ENCODE data around the gene PRDX1. TPM values are rescaled to one million over a fixed set of nuclear protein-coding genes. Genes with fewer than 3 reads are reported as not detected.
A peak's percentile ranks its signal among the peaks of the same experiment; 100 is the strongest.

The PRDX1 gene
- total RNA-seq, 1 experiment from 2014 or later: 967 TPM

GRCh38 chr1:45491487-45492260, 30.0 kb downstream of the PRDX1 start:
- Histone ChIP-seq H3K4me2 (ENCODE audit: low read length) (peak overlapping the region; percentile 81), H3K27ac (ENCODE audit: low read length) (no peak overlapping the region), H3K36me3 (ENCODE audit: low read depth, low read length) (no peaks in the 10 kb centered on the region), H2AFZ (ENCODE audit: low read length) (peak overlapping the region; percentile 77), H3K4me1 (ENCODE audit: insufficient read depth, low read length) (peaks cover 11% of the 10 kb centered on the region), H3K9ac (ENCODE audit: low read length) (0 out of 2 replicates have a peak overlapping the region, but pooled peaks have one; percentile 15), H3K27me3 (ENCODE audit: low read length) (no peaks in the 10 kb centered on the region), H3F3A (ENCODE audit: low read length, unreplicated experiment) (no peaks in the 10 kb centered on the region), H3K79me2 (ENCODE audit: low read length) (no peaks in the 10 kb centered on the region), H4K20me1 (ENCODE audit: low read length) (no peaks in the 10 kb centered on the region), H3K9me2 (replicated peaks; ENCODE audit: low read length) (no peaks in the 10 kb centered on the region), H3K4me3 (ENCODE audit: low read length) (peak overlapping the region; percentile 55), H3K9me3 (ENCODE audit: low read length) (no peaks in the 10 kb centered on the region)
- ChIA-PET CTCF (interaction anchor here (0.6 to 2.7 kb wide), 7 partner anchors 131 to 678 kb away, joined by 3 to 20 read pairs (median 5); no protein-coding TSS in a partner anchor), POLR2A (ENCODE audit: unreplicated experiment) (interaction anchor here (0.6 to 1.7 kb wide), 4 partner anchors 152 to 478 kb away, joined by 3 to 17 read pairs (median 4); partner anchors contain the start of gene TOE1)
- DNase-seq: no peak
- ATAC-seq: no peak
- intact Hi-C loops (cut with micrococcal nuclease): loop anchor here (1.0 to 5.0 kb wide), 3 partner anchors 149 to 479 kb away; partner anchors contain the start of genes MUTYH, TOE1 and UROD
- no TSS peak for BruUV-seq (replicated peaks)
- no peak for TF ChIP-seq EZH2phosphoT487 (IDR thresholded peaks at IDR 0.05; ENCODE audit: borderline replicate concordance, low read length)
- TF ChIP-seq EZH2 (IDR thresholded peaks at IDR 0.05; ENCODE audit: low read length, unreplicated experiment): no peak
- TF ChIP-seq, protein P1, sequence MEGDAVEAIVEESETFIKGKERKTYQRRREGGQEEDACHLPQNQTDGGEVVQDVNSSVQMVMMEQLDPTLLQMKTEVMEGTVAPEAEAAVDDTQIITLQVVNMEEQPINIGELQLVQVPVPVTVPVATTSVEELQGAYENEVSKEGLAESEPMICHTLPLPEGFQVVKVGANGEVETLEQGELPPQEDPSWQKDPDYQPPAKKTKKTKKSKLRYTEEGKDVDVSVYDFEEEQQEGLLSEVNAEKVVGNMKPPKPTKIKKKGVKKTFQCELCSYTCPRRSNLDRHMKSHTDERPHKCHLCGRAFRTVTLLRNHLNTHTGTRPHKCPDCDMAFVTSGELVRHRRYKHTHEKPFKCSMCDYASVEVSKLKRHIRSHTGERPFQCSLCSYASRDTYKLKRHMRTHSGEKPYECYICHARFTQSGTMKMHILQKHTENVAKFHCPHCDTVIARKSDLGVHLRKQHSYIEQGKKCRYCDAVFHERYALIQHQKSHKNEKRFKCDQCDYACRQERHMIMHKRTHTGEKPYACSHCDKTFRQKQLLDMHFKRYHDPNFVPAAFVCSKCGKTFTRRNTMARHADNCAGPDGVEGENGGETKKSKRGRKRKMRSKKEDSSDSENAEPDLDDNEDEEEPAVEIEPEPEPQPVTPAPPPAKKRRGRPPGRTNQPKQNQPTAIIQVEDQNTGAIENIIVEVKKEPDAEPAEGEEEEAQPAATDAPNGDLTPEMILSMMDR (conservative IDR thresholded peaks at IDR 0.05; ENCODE audit: low read depth, low read length): no peak

GRCh38 chr1:45490626-45491486, 30.8 kb downstream of the PRDX1 start, which contains the start of gene TESK2:
TESK2 (minus strand) TSS chr1:45491163; CDS start chr1:45457785, 33,378 bp downstream.
- POLR2A ChIA-PET (ENCODE audit: unreplicated experiment): interaction anchor here (0.5 to 1.7 kb wide), 4 partner anchors 151 to 759 kb away, joined by 3 to 17 read pairs (median 5); partner anchors contain the start of gene TOE1
- BruUV-seq (replicated peaks): no TSS peak
- H3K4me2 ChIP-seq (ENCODE audit: low read length): peak within 1 kb of the TSS; percentile 97

More at GRCh38 chr1:45490626-45491486, 30.8 kb downstream of the PRDX1 start, which contains the start of gene TESK2:
- Histone ChIP-seq H3K27ac (ENCODE audit: low read length) (no peak within 1 kb of the TSS), H3K79me2 (ENCODE audit: low read length) (no peaks in the 10 kb centered on the region), H3K9me2 (replicated peaks; ENCODE audit: low read length) (no peaks in the 10 kb centered on the region), H3K9me3 (ENCODE audit: low read length) (no peaks in the 10 kb centered on the region), H2AFZ (ENCODE audit: low read length) (peak within 1 kb of the TSS; percentile 83), H3K27me3 (ENCODE audit: low read length) (no peaks in the 10 kb centered on the region), H3K36me3 (ENCODE audit: low read depth, low read length) (no peaks in the 10 kb centered on the region), H4K20me1 (ENCODE audit: low read length) (no peaks in the 10 kb centered on the region), H3K9ac (ENCODE audit: low read length) (peak within 1 kb of the TSS; percentile 37), H3F3A (ENCODE audit: low read length, unreplicated experiment) (no peaks in the 10 kb centered on the region), H3K4me3 (ENCODE audit: low read length) (peak within 1 kb of the TSS; percentile 80), H3K4me1 (ENCODE audit: insufficient read depth, low read length) (peaks cover 11% of the 10 kb centered on the region)
- ATAC-seq: peak; percentile 89
- TF ChIP-seq, protein P1 (conservative IDR thresholded peaks at IDR 0.05; ENCODE audit: low read depth, low read length): no peak
- no peak for TF ChIP-seq EZH2 (IDR thresholded peaks at IDR 0.05; ENCODE audit: low read length, unreplicated experiment)
- no peak for TF ChIP-seq EZH2phosphoT487 (IDR thresholded peaks at IDR 0.05; ENCODE audit: borderline replicate concordance, low read length)
- DNase-seq: peak; percentile 100
- intact Hi-C loops (cut with micrococcal nuclease): loop anchor here (1.0 to 5.0 kb wide), 3 partner anchors 149 to 479 kb away; partner anchors contain the start of genes MUTYH, TOE1 and UROD
- CTCF ChIA-PET: interaction anchor here (0.6 to 2.7 kb wide), 7 partner anchors 111 to 677 kb away, joined by 3 to 20 read pairs (median 5); no protein-coding TSS in a partner anchor
